HEK293 (cell line): ENCODE measurements around the gene WDR70.

Experiments
- FEZF1 ChIP-seq: fragments of 450-650 bp; formaldehyde crosslinking; IDR thresholded peaks from 2 replicates; pipeline ENCODE4 v1.5.1; 2016; ENCODE audit warnings: missing biosample characterization, missing genetic modification characterization
- KLF16 ChIP-seq: fragments of 450-650 bp; formaldehyde crosslinking; IDR thresholded peaks from 2 replicates; pipeline ENCODE4 v1.5.1; 2017; ENCODE audit warnings: missing biosample characterization, missing genetic modification characterization
- PBX3 ChIP-seq: sonication (generic); formaldehyde crosslinking; IDR thresholded peaks from 2 replicates; pipeline ENCODE4 v1.8.1; 2022; ENCODE audit warnings: mild to moderate bottlenecking, moderate library complexity, missing genetic modification reagents
- RBAK ChIP-seq: fragments of 450-650 bp; formaldehyde crosslinking; IDR thresholded peaks from 2 replicates; pipeline ENCODE4 v1.5.1; 2016; ENCODE audit warnings: missing biosample characterization, missing genetic modification characterization
- SCRT1 ChIP-seq: fragments of 450-650 bp; formaldehyde crosslinking; IDR thresholded peaks from 2 replicates; pipeline ENCODE4 v1.5.1; 2016; ENCODE audit warnings: missing biosample characterization, missing genetic modification characterization, borderline replicate concordance
- SCRT2 ChIP-seq: fragments of 450-650 bp; formaldehyde crosslinking; IDR thresholded peaks from 2 replicates; pipeline ENCODE4 v1.5.1; 2016; ENCODE audit warnings: missing biosample characterization, missing genetic modification characterization
- SP7 ChIP-seq: fragments of 450-650 bp; formaldehyde crosslinking; IDR thresholded peaks from 2 replicates; pipeline ENCODE4 v1.5.1; 2016; ENCODE audit warnings: missing biosample characterization, missing genetic modification characterization
- WT1 ChIP-seq: fragments of 450-650 bp; formaldehyde crosslinking; IDR thresholded peaks from 2 replicates; pipeline ENCODE4 v1.5.1; 2016; ENCODE audit warnings: missing biosample characterization, missing genetic modification characterization
- ZBTB17 ChIP-seq: fragments of 450-650 bp; formaldehyde crosslinking; IDR thresholded peaks from 2 replicates; pipeline ENCODE4 v1.5.1; 2016; ENCODE audit warnings: missing biosample characterization, missing genetic modification characterization
- ZBTB20 ChIP-seq: fragments of 450-650 bp; formaldehyde crosslinking; IDR thresholded peaks from 2 replicates; pipeline ENCODE4 v1.5.1; 2016; ENCODE audit warnings: missing biosample characterization, missing genetic modification characterization
- ZBTB48 ChIP-seq: fragments of 450-650 bp; formaldehyde crosslinking; IDR thresholded peaks from 2 replicates; pipeline ENCODE4 v1.5.1; 2016; ENCODE audit warnings: missing biosample characterization, missing genetic modification characterization
- ZEB2 ChIP-seq: fragments of 450-650 bp; formaldehyde crosslinking; IDR thresholded peaks from 2 replicates; pipeline ENCODE4 v1.5.1; 2016; ENCODE audit warnings: missing biosample characterization, missing genetic modification characterization
- ZFP3 ChIP-seq: fragments of 450-650 bp; formaldehyde crosslinking; IDR thresholded peaks from 2 replicates; pipeline ENCODE4 v1.5.1; 2016; ENCODE audit warnings: low read depth, missing biosample characterization, missing genetic modification characterization
- ZFP37 ChIP-seq: fragments of 450-650 bp; formaldehyde crosslinking; IDR thresholded peaks from 2 replicates; pipeline ENCODE4 v1.5.1; 2016; ENCODE audit warnings: missing biosample characterization, missing genetic modification characterization
- ZNF114 ChIP-seq: fragments of 450-650 bp; formaldehyde crosslinking; IDR thresholded peaks from 2 replicates; pipeline ENCODE4 v1.5.0; 2017; ENCODE audit warnings: missing biosample characterization, missing genetic modification characterization
- ZNF140 ChIP-seq: fragments of 450-650 bp; formaldehyde crosslinking; IDR thresholded peaks from 2 replicates; pipeline ENCODE4 v1.5.1; 2016; ENCODE audit warnings: missing biosample characterization, missing genetic modification characterization
- ZNF169 ChIP-seq: fragments of 450-650 bp; formaldehyde crosslinking; IDR thresholded peaks from 2 replicates; pipeline ENCODE4 v1.5.1; 2016; ENCODE audit warnings: missing biosample characterization, missing genetic modification characterization
- ZNF211 ChIP-seq: fragments of 450-650 bp; formaldehyde crosslinking; IDR thresholded peaks from 2 replicates; pipeline ENCODE4 v1.5.1; 2016; ENCODE audit warnings: low read depth, missing biosample characterization, missing genetic modification characterization
- ZNF23 ChIP-seq: fragments of 450-650 bp; formaldehyde crosslinking; IDR thresholded peaks from 2 replicates; pipeline ENCODE4 v1.5.1; 2016; ENCODE audit warnings: missing biosample characterization, missing genetic modification characterization, borderline replicate concordance
- ZNF24 ChIP-seq: fragments of 450-650 bp; formaldehyde crosslinking; IDR thresholded peaks from 2 replicates; pipeline ENCODE4 v1.5.1; 2016; ENCODE audit warnings: missing biosample characterization, missing genetic modification characterization
- ZNF280C ChIP-seq: fragments of 450-650 bp; formaldehyde crosslinking; IDR thresholded peaks from 2 replicates; pipeline ENCODE4 v1.5.1; 2016; ENCODE audit warnings: missing biosample characterization, missing genetic modification characterization
- ZNF280D ChIP-seq: fragments of 450-650 bp; formaldehyde crosslinking; IDR thresholded peaks from 2 replicates; pipeline ENCODE4 v1.5.1; 2016; ENCODE audit warnings: missing biosample characterization, missing genetic modification characterization
- ZNF341 ChIP-seq: fragments of 450-650 bp; formaldehyde crosslinking; IDR thresholded peaks from 2 replicates; pipeline ENCODE4; 2016; ENCODE audit warnings: low read depth, missing biosample characterization, missing genetic modification characterization
- ZNF362 ChIP-seq: fragments of 450-650 bp; formaldehyde crosslinking; IDR thresholded peaks from 2 replicates; pipeline ENCODE4 v1.5.1; 2016; ENCODE audit warnings: missing biosample characterization, missing genetic modification characterization
- ZNF501 ChIP-seq: fragments of 450-650 bp; formaldehyde crosslinking; IDR thresholded peaks from 2 replicates; pipeline ENCODE4 v1.5.1; 2016; ENCODE audit warnings: missing biosample characterization, missing genetic modification characterization
- ZNF580 ChIP-seq: fragments of 450-650 bp; formaldehyde crosslinking; IDR thresholded peaks from 2 replicates; pipeline ENCODE4 v1.5.1; 2016; ENCODE audit warnings: missing biosample characterization, missing genetic modification characterization
- ZNF585B ChIP-seq: fragments of 450-650 bp; formaldehyde crosslinking; IDR thresholded peaks from 2 replicates; pipeline ENCODE4 v1.5.1; 2016; ENCODE audit warnings: missing biosample characterization, missing genetic modification characterization
- ZNF610 ChIP-seq: fragments of 450-650 bp; formaldehyde crosslinking; IDR thresholded peaks from 2 replicates; pipeline ENCODE4 v1.5.1; 2016; ENCODE audit warnings: missing biosample characterization, missing genetic modification characterization, borderline replicate concordance
- ZNF629 ChIP-seq: fragments of 450-650 bp; formaldehyde crosslinking; IDR thresholded peaks from 2 replicates; pipeline ENCODE4 v1.5.1; 2017; ENCODE audit warnings: missing biosample characterization, missing genetic modification characterization
- ZNF639 ChIP-seq: fragments of 450-650 bp; formaldehyde crosslinking; IDR thresholded peaks from 2 replicates; pipeline ENCODE4 v1.5.1; 2016; ENCODE audit warnings: missing biosample characterization, missing genetic modification characterization
- ZNF660 ChIP-seq: fragments of 450-650 bp; IDR thresholded peaks from 2 replicates; pipeline ENCODE4 v1.5.1; 2018; ENCODE audit warnings: missing biosample characterization, mild to moderate bottlenecking, missing genetic modification characterization
- ZNF664 ChIP-seq: fragments of 450-650 bp; formaldehyde crosslinking; IDR thresholded peaks from 2 replicates; pipeline ENCODE4 v1.5.1; 2016; ENCODE audit warnings: missing biosample characterization, missing genetic modification characterization
- ZNF830 ChIP-seq: fragments of 450-650 bp; IDR thresholded peaks from 2 replicates; pipeline ENCODE4 v1.5.0; 2018; ENCODE audit warnings: missing biosample characterization, missing genetic modification characterization, low read depth, mild to moderate bottlenecking, moderate library complexity
- ZXDB ChIP-seq: fragments of 450-650 bp; formaldehyde crosslinking; IDR thresholded peaks from 2 replicates; pipeline ENCODE4 v1.5.1; 2016; ENCODE audit warnings: missing biosample characterization, missing genetic modification characterization

The WDR70 gene

GRCh38 chr5:37668524-37669047, 289.5 kb downstream of the WDR70 start (continued):
- TF ChIP-seq SP7 (peak; percentile 85), ZNF501 (peak; percentile 57; the same call in 1 of the 2 replicates), ZNF629 (tag by site-specific recombination) (peak; percentile 94), ZNF660 (tag by site-specific recombination) (peak; percentile 99), ZNF341 (tag by site-specific recombination) (no peak), ZNF23 (tag by site-specific recombination) (no peak), SCRT1 (no peak), ZBTB17 (tag by site-specific recombination) (peak; percentile 29; the same call in 1 of the 2 replicates), ZXDB (tag by site-specific recombination) (peak; percentile 60; the same call in 1 of the 2 replicates), ZNF114 (tag by site-specific recombination) (no peak), ZNF140 (no peak), ZNF211 (no peak), ZNF280C (tag by site-specific recombination) (no peak), ZBTB48 (tag by site-specific recombination) (no peak), WT1 (no peak), ZFP37 (tag by site-specific recombination) (peak; percentile 68; the same call in 1 of the 2 replicates), ZNF639 (peak; percentile 80), FEZF1 (tag by site-specific recombination) (0 out of 2 replicates have a peak, but pooled peaks have one; percentile 16), ZNF169 (tag by site-specific recombination) (no peak), ZEB2 (tag by site-specific recombination) (peak; percentile 87), ZNF280D (tag by site-specific recombination) (no peak), KLF16 (tag by site-specific recombination) (no peak), ZNF585B (tag by site-specific recombination) (no peak), ZNF362 (tag by site-specific recombination) (0 out of 2 replicates have a peak, but pooled peaks have one; percentile 17), PBX3 (CRISPR knock-in tag) (no peak), ZBTB20 (tag by site-specific recombination) (no peak), ZNF830 (tag by site-specific recombination) (no peak), SCRT2 (tag by site-specific recombination) (no peak), ZNF664 (tag by site-specific recombination) (no peak), ZNF24 (tag by site-specific recombination) (peak; percentile 69; the same call in 1 of the 2 replicates), RBAK (no peak), ZFP3 (tag by site-specific recombination) (no peak), ZNF610 (tag by site-specific recombination) (no peak; the same call in 1 of the 2 replicates), ZNF580 (no peak)
